Tibial nerve (tissue), 4 donors: Measurements from ENCODE around the gene GTF2A1L.

ENCODE experiments used
- CTCF ChIP-seq, 5 experiments: fragments of 200-600 bp in 3 of 5; fragments of 450-650 bp in 2 of 5; sonication (generic) in 3 of 5; IDR thresholded peaks; one replicate each; pipeline ENCODE4 v1.5.1; 2016 to 2019; ENCODE audit warnings: antibody characterized with exemption in 5 of 5, mild to moderate bottlenecking in 3 of 5, moderate library complexity in 2 of 5
- EP300 ChIP-seq, 2 donors: sonication (generic); formaldehyde crosslinking; IDR thresholded peaks; one replicate each; pipeline ENCODE4 v1.6.1; 2017; ENCODE audit warnings: antibody characterized with exemption in 2 of 2, mild to moderate bottlenecking in 1 of 2

GRCh38 chr2:48586433-48586832 is 31.2 kb upstream of the GTF2A1L start:
- TF ChIP-seq CTCF (IDR thresholded peaks at IDR 0.05) (no peak), EP300 (IDR thresholded peaks at IDR 0.05) (no peak)
